Fibroblast of villous mesenchyme (primary cell): ENCODE measurements around the gene ALDH1A3. TPM values are rescaled to one million over a fixed set of nuclear protein-coding genes. Genes with fewer than 3 reads are reported as not detected.

ENCODE experiments used
- DNase-seq: peaks from one replicate; pipeline ENCODE4 v3.0.0-alpha.2; 2010; ENCODE audit warnings: low read depth
- H3K4me3 ChIP-seq: 2 replicates; pipeline ENCODE4 v1.5.1; 2011; ENCODE audit warnings: low read depth, mild to moderate bottlenecking, low read length
- total RNA-seq: library from RNA; depleted of rRNA; stranded (reverse); fragments of >200 nt; gene quantifications from 2 replicates; pipeline ENCODE4 v1.2.3, GENCODE V29; 2012
- TF ChIP-seq, protein P1 (sequence below): IDR thresholded peaks from 2 replicates; pipeline ENCODE4 v1.5.1; 2012; ENCODE audit warnings: low read depth, mild to moderate bottlenecking, low read length; ENCODE audit not compliant: insufficient read depth

ALDH1A3 gene
- total RNA-seq, 1 donor: 42.7 TPM

DNA sequence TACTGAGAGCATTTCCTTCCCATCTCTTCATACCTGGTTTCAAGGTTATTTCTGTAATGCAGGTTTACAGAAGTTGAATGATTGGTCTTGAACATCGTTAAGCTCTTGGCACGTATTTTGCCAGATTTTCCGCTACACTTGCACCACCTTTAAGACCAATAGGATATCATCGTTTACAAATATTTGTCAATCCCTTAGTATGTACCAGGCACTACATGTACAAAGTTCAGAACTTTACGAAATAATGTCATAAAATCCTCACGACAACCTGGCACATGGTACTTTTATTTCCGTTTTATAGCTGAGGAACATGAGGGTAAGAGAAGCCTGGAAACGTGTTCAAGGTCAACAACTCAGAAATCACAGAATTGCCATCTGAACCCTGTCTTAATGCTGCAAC lies 45.8 kb downstream of the ALDH1A3 start:
- TF ChIP-seq, protein P1, sequence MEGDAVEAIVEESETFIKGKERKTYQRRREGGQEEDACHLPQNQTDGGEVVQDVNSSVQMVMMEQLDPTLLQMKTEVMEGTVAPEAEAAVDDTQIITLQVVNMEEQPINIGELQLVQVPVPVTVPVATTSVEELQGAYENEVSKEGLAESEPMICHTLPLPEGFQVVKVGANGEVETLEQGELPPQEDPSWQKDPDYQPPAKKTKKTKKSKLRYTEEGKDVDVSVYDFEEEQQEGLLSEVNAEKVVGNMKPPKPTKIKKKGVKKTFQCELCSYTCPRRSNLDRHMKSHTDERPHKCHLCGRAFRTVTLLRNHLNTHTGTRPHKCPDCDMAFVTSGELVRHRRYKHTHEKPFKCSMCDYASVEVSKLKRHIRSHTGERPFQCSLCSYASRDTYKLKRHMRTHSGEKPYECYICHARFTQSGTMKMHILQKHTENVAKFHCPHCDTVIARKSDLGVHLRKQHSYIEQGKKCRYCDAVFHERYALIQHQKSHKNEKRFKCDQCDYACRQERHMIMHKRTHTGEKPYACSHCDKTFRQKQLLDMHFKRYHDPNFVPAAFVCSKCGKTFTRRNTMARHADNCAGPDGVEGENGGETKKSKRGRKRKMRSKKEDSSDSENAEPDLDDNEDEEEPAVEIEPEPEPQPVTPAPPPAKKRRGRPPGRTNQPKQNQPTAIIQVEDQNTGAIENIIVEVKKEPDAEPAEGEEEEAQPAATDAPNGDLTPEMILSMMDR: no peak
- no peak overlapping the region for H3K4me3 ChIP-seq
- DNase-seq: no peak

DNA sequence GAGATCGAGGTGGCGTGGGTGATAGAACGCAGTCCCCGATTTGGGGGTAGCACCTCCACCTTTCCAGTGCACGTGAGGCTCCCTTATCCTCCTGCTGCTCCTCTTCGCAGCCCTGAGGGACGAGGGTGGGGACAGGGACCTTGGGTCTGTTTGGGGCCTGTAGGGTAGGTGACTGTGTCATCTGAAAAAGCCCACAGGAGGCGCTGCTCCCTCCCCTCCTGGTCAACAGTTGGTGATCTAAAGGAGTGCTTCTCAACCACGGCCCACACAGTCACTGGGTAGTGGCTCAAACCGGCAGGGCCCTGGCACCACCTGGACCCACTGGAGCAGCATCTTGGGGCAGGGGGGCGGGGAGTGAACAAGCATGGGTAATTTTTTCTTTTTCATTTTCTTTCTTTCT lies 46.6 kb downstream of the ALDH1A3 start:
- no peak for DNase-seq
- TF ChIP-seq, protein P1: no peak
- no peak overlapping the region for H3K4me3 ChIP-seq

DNA sequence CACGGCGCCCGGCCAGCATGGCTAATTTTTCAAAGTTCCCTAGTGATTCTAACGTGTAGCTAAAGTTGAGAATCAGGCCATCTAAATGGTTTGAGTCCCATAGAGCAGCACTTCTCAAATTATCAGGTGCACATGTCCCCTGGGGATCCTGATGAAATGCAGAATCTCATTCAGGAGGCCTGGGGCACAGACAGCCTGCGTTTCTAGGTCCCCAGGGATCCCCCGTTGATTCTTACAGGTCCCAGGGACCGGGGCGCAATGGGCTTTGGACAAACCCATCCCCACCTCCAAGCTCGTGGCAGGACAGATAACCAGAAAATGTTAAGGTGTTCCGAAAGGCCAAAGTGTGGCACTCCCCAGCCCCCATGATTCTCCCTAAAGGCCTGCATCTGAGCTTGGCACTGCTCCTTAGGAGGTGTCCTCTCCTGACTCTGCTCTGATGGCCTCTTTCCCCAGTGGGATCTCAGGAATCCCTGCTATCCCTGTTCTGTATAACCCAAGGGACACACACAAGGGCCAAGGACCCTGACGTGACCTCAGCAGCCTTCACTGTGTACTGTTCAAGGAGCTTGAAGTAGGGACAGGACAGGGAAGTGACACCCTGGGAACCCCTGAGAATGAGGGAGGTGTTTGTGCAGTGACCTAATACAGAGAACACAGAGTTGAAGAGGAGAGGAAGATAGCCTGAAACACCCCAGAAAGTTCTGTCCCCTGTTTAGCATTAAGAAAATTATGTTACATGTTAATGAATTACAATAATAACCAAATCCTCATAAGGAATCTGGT lies 47.5 kb downstream of the ALDH1A3 start:
- H3K4me3 ChIP-seq: no peak overlapping the region
- no peak for DNase-seq

DNA sequence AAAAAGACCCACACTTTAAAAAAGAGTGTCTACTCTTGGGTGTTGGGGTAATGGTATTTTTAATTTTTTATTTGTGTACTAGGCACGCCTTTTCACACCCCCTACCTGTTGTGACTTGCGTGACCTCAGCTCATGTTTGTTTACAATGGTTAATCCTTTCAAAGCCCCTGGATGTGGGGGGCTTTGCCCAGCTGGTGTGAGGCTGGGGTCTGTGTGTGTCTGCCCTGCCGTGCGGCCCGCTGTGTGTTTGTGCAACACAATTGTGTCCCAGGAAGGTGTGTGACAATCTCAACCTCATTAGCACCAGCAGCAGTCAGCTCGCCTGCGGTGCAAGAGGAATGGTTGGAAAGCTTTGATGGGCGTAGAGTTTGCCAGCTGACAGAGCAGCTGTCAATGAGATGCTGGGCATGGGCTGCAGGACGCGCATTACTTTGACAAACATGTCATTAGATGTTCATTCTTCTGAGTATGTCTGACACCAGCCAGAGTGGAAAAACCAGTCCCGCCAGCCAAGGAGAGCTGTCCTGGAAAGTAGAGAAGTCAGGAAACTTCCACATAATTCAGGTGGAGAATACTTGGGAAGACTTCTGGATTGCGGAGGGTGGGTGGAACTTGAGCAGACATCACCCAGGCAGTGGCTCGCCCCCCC lies 49.1 kb downstream of the ALDH1A3 start:
- TF ChIP-seq, protein P1: no peak
- H3K4me3 ChIP-seq: no peak overlapping the region
- DNase-seq: no peak

More for the DNA sequence above, 47.5 kb downstream of the ALDH1A3 start:
- TF ChIP-seq, protein P1: no peak

DNA sequence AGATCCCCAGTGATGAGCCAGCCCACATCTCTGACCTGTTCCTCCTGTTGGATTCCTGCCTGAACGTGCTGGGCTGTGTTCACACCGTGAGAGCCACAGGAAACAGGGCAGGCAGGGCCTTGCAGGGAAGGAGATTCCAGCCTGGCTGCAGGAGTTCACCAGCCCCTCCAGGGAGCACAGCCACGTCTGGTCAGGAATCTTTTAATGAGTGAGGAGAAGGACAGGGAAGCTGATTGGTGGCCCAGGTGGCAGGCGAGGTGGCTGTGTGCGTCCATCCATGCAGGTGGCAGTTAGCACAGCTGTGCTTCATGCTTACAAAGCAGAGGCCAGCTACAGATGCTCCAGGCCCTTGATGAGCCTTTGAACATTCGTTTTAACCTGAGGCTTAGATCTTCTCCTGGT lies 50.0 kb downstream of the ALDH1A3 start:
- H3K4me3 ChIP-seq: no peak overlapping the region
- TF ChIP-seq, protein P1: no peak
- no peak for DNase-seq

DNA sequence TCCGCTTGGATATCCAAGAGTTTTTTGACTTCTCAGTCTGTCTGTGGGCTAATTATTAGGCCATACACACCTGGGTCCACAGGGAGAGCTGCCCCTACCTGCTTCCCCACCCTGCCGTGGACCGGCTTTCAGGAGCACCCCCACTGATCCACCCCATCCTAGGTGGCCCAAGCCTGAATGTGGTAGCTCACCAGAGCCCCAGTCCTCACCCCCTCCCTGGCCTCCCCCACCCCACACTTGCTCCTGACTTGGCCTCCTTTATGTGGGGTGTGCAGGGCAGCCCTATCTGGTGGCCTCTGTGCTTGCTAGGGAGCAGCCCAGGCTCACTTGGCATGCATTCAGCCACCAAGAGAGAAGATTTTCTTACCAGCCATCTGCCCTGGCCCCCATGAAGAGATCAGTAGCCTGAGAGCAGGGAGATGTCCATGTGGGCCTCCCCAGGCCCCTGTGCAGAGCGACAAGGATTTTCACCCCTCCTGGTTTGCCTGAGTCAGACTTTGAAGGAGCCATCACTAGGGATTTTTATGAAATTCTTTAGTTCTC lies 50.7 kb downstream of the ALDH1A3 start:
- no peak for DNase-seq
- no peak overlapping the region for H3K4me3 ChIP-seq
- TF ChIP-seq, protein P1: no peak
